A673 (cell line): ENCODE measurements around the gene PRDM16.

Experiments used
- EZH2 ChIP-seq: fragments of 200-600 bp; sonication (generic); IDR thresholded peaks from 2 replicates; pipeline ENCODE4 v1.6.1; 2017; ENCODE audit warnings: borderline replicate concordance, low read depth, mild to moderate bottlenecking, mixed read lengths, antibody characterized with exemption, low read length; ENCODE audit not compliant: poor library complexity, severe bottlenecking
- TF ChIP-seq, protein P1 (sequence below): fragments of 300-800, 200-600 bp; sonication (generic); conservative IDR thresholded peaks from 2 replicates; pipeline ENCODE4 v1.5.1; 2017; ENCODE audit warnings: low read depth, mild to moderate bottlenecking, antibody characterized with exemption, low read length, moderate library complexity, mixed read lengths

- TF ChIP-seq, protein P1, sequence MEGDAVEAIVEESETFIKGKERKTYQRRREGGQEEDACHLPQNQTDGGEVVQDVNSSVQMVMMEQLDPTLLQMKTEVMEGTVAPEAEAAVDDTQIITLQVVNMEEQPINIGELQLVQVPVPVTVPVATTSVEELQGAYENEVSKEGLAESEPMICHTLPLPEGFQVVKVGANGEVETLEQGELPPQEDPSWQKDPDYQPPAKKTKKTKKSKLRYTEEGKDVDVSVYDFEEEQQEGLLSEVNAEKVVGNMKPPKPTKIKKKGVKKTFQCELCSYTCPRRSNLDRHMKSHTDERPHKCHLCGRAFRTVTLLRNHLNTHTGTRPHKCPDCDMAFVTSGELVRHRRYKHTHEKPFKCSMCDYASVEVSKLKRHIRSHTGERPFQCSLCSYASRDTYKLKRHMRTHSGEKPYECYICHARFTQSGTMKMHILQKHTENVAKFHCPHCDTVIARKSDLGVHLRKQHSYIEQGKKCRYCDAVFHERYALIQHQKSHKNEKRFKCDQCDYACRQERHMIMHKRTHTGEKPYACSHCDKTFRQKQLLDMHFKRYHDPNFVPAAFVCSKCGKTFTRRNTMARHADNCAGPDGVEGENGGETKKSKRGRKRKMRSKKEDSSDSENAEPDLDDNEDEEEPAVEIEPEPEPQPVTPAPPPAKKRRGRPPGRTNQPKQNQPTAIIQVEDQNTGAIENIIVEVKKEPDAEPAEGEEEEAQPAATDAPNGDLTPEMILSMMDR, result no peak
- TF ChIP-seq EZH2, result no peak
Measured at GRCh38 chr1:3035563-3036446, 33.2 kb upstream of the PRDM16 start.
